Lower leg skin (tissue), 3 donors: Measurements from ENCODE around the gene TTLL4.

Source experiments
- CTCF ChIP-seq, 3 donors: fragments of 450-650 bp; IDR thresholded peaks; one replicate each; pipeline ENCODE4 v1.5.1; 2016; ENCODE audit warnings: antibody characterized with exemption in 3 of 3, mild to moderate bottlenecking in 3 of 3, moderate library complexity in 2 of 3
- POLR2A ChIP-seq, 2 donors: fragments of 450-650 bp; IDR thresholded peaks; one replicate each; pipeline ENCODE4 v1.6.1; 2016 to 2017; ENCODE audit warnings: antibody characterized with exemption in 2 of 2, mild to moderate bottlenecking in 1 of 2, moderate library complexity in 1 of 2

DNA sequence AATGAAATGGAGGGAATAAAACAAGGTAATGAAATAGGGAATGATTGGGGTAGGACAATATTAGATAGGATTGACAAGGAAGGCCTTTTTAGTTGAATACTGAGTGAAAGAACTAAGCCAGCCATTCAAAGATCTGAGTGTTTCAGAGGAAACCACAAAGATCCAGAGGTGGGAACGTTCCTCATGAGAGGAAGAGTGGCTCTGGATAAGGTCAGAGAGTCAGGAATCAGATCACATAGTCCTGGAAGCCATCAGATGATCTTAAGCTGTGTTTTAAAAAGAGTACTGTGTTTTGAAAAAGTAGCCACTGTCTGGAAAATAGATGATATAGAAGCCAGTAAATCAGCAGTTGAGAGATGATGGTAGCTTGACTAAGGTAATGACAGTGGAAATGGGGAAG, 11.8 kb downstream of the TTLL4 start:
- TF ChIP-seq CTCF (IDR thresholded peaks at IDR 0.05) = no peak
- TF ChIP-seq POLR2A (IDR thresholded peaks at IDR 0.05) = no peak
